Stimulated activated CD4-positive, alpha-beta T cell treated with anti-CD3 and anti-CD28 coated beads, Interleukin-1b, Interleukin-23, amount 100 ng/mL, for 1 hour (primary cell): ENCODE results near the gene STX18.

ENCODE experiments used
- DNase-seq, 2 donors: peaks; one replicate each; pipeline ENCODE4 v3.0.0-alpha.2; 2020; ENCODE audit warnings: low read depth in 2 of 2

STX18 gene

GRCh38 chr4:4379540-4380087 lies 162.2 kb downstream of the STX18 start:
- no peak for DNase-seq

- no peak for DNase-seq
Measured at GRCh38 chr4:4377732-4378460, 164.0 kb downstream of the STX18 start.

- no peak for DNase-seq
Measured at GRCh38 chr4:4377191-4377590, 164.7 kb downstream of the STX18 start.

GRCh38 chr4:4376074-4376473 lies 165.8 kb downstream of the STX18 start:
- DNase-seq, result no peak

- no peak for DNase-seq
Measured at GRCh38 chr4:4374388-4375098, 167.3 kb downstream of the STX18 start.
